OCI-LY1 (cell line): ENCODE data around the gene LCN12.

Source experiments
- CTCF ChIP-seq: fragments of 200-600 bp; sonication (generic), shearing (Covaris generic); IDR thresholded peaks from 2 replicates; pipeline ENCODE4 v1.5.1; 2017; ENCODE audit warnings: mild to moderate bottlenecking, antibody characterized with exemption, low read length, moderate library complexity, mixed read lengths
- EZH2 ChIP-seq: fragments of 200-600 bp; sonication (generic), shearing (Covaris generic); IDR thresholded peaks from 2 replicates; pipeline ENCODE4 v1.8.0; 2017; ENCODE audit warnings: borderline replicate concordance, mixed run types, mild to moderate bottlenecking, antibody characterized with exemption, low read length, moderate library complexity, mixed read lengths

- TF ChIP-seq CTCF (no peak), EZH2 (no peak)
Observed at GRCh38 chr9:136930014-136930413, 22.1 kb upstream of the LCN12 start.
